Liver (tissue), 9 donors: Measurements from ENCODE around the gene IFT27. TPM values are rescaled to one million over a fixed set of nuclear protein-coding genes. Genes with fewer than 3 reads are reported as not detected.

Source experiments
- DNase-seq: peaks from one replicate; pipeline ENCODE4 v3.0.0-alpha.2; 2017; ENCODE audit warnings: low spot score
- H3K27ac ChIP-seq, 2 donors: one replicate each; pipeline ENCODE4 v1.7.0; 2013; ENCODE audit warnings: inconsistent platforms in 2 of 2, low read length in 2 of 2, control low read depth in 1 of 2, low read depth in 1 of 2, mild to moderate bottlenecking in 1 of 2
- H3K27me3 ChIP-seq, 4 donors: one replicate each; pipeline versions ENCODE4 v1.6.1 to v1.7.0; 2013; ENCODE audit warnings: low read length in 3 of 4, inconsistent platforms in 1 of 4, mild to moderate bottlenecking in 1 of 4, moderate library complexity in 1 of 4; ENCODE audit not compliant: control insufficient read depth in 4 of 4, insufficient read depth in 4 of 4
- H3K36me3 ChIP-seq, 4 donors: one replicate each; pipeline versions ENCODE4 v1.6.1 to v1.7.0; 2013; ENCODE audit warnings: low read length in 3 of 4, mild to moderate bottlenecking in 3 of 4, low read depth in 1 of 4, moderate library complexity in 1 of 4; ENCODE audit not compliant: control insufficient read depth in 4 of 4, insufficient read depth in 3 of 4
- H3K4me1 ChIP-seq, 4 donors: one replicate each; pipeline versions ENCODE4 v1.6.1 to v1.7.0; 2013; ENCODE audit warnings: low read length in 3 of 4, mild to moderate bottlenecking in 3 of 4, moderate library complexity in 1 of 4; ENCODE audit not compliant: control insufficient read depth in 4 of 4, insufficient read depth in 4 of 4
- H3K4me3 ChIP-seq, 3 donors: one replicate each; pipeline versions ENCODE4 v1.6.1 to v1.7.0; 2013; ENCODE audit warnings: low read length in 3 of 3, control low read depth in 1 of 3, low read depth in 1 of 3, mild to moderate bottlenecking in 1 of 3
- H3K9ac ChIP-seq, 2 donors: one replicate each; pipeline ENCODE4 v1.7.0; 2013; ENCODE audit warnings: low read length in 2 of 2, mild to moderate bottlenecking in 2 of 2, moderate library complexity in 2 of 2, control low read depth in 1 of 2, low read depth in 1 of 2
- H3K9me3 ChIP-seq, 4 donors: one replicate each; pipeline versions ENCODE4 v1.6.1 to v1.7.0; 2013; ENCODE audit warnings: low read length in 3 of 4; ENCODE audit not compliant: control insufficient read depth in 4 of 4
- CTCF ChIP-seq: fragments of 150-350 bp; IDR thresholded peaks from 2 replicates; pipeline ENCODE4 v1.5.1; 2017; ENCODE audit warnings: improper control_type of control experiment, low read depth, low read length; ENCODE audit not compliant: missing input control
- EGR1 ChIP-seq, 2 donors: IDR thresholded peaks; 2 replicates each; pipeline ENCODE4 v1.6.1; 2016 to 2018; ENCODE audit warnings: antibody characterized with exemption in 2 of 2, low read depth in 2 of 2
- FOXA1 ChIP-seq: IDR thresholded peaks from 2 replicates; pipeline ENCODE4 v1.6.1; 2016; ENCODE audit warnings: antibody characterized with exemption
- FOXA2 ChIP-seq: IDR thresholded peaks from 2 replicates; pipeline ENCODE4 v1.6.1; 2016; ENCODE audit warnings: antibody characterized with exemption
- GABPA ChIP-seq, 2 donors: IDR thresholded peaks in 1 of 2; conservative IDR thresholded peaks in 1 of 2; 2 replicates each; pipeline ENCODE4 v1.6.1; 2016; ENCODE audit warnings: antibody characterized with exemption in 2 of 2, mild to moderate bottlenecking in 1 of 2, moderate library complexity in 1 of 2
- HNF4A ChIP-seq, 2 donors: conservative IDR thresholded peaks; 2 replicates each; pipeline ENCODE4 v1.6.1; 2016; ENCODE audit warnings: antibody characterized with exemption in 2 of 2, mild to moderate bottlenecking in 2 of 2
- HNF4G ChIP-seq: IDR thresholded peaks from 2 replicates; pipeline ENCODE4 v1.6.1; 2016; ENCODE audit warnings: antibody characterized with exemption
- JUND ChIP-seq, 2 donors: IDR thresholded peaks; 2 replicates each; pipeline ENCODE4 v1.6.1; 2016; ENCODE audit warnings: antibody characterized with exemption in 2 of 2
- MAX ChIP-seq: IDR thresholded peaks from 2 replicates; pipeline ENCODE4 v1.6.1; 2016; ENCODE audit warnings: antibody characterized with exemption
- NR2F2 ChIP-seq: IDR thresholded peaks from 2 replicates; pipeline ENCODE4 v1.6.1; 2016; ENCODE audit warnings: antibody characterized with exemption
- RAD21 ChIP-seq, 2 donors: IDR thresholded peaks; 2 replicates each; pipeline ENCODE4 v1.6.1; 2016; ENCODE audit warnings: antibody characterized with exemption in 2 of 2, mild to moderate bottlenecking in 2 of 2
- REST ChIP-seq: IDR thresholded peaks from 2 replicates; pipeline ENCODE4 v1.6.1; 2016; ENCODE audit warnings: antibody characterized with exemption, mild to moderate bottlenecking
- RXRA ChIP-seq, 2 donors: IDR thresholded peaks; 2 replicates each; pipeline ENCODE4 v1.6.1; 2017 to 2018; ENCODE audit warnings: antibody characterized with exemption in 2 of 2, mild to moderate bottlenecking in 1 of 2
- SP1 ChIP-seq: IDR thresholded peaks from 2 replicates; pipeline ENCODE4 v1.6.1; 2018; ENCODE audit warnings: antibody characterized with exemption, mild to moderate bottlenecking
- TAF1 ChIP-seq: conservative IDR thresholded peaks from 2 replicates; pipeline ENCODE4 v1.6.1; 2016; ENCODE audit warnings: antibody characterized with exemption, mild to moderate bottlenecking
- YY1 ChIP-seq: IDR thresholded peaks from 2 replicates; pipeline ENCODE4 v1.6.1; 2016; ENCODE audit warnings: antibody characterized with exemption, mild to moderate bottlenecking
- WGBS: extraction: QIAGEN DNeasy Blood & Tissue Kit; methylation state at CpG from one replicate; pipeline ENCODE4 v1.1.7; 2013; 5-methylcytosine and 5-hydroxymethylcytosine counted together
- polyA plus RNA-seq, 2 donors: library from polyadenylated mRNA; stranded (reverse) in 1 of 2; unstranded in 1 of 2; fragments of 200-250 nt in 1 of 2; fragments of >200 nt in 1 of 2; fragmentation: Nextera tagmentation in 1 of 2; extraction: Ambion mirVana in 1 of 2; gene quantifications; one replicate each; pipeline versions ENCODE4 v1.2.1 to v1.2.3, GENCODE V29; 2013 to 2015
- total RNA-seq, 2 donors: library from RNA; depleted of rRNA; stranded (reverse); fragments of >200 nt; gene quantifications; one replicate each; pipeline ENCODE4 v1.2.3, GENCODE V29; 2014
- donor health status: healthy.
- donor health status: healthy.
- donor health status: healthy.
- donor health status: healthy.
- donor health status: healthy.

Gene IFT27
- total and polyA plus RNA-seq, 4 donors: 7.2 to 12.4 (median 9.6) TPM

- H3K27me3 ChIP-seq: peaks cover 0 to 4% (median 0%) of the 10 kb centered on the region in 4 donors
- H3K4me3 ChIP-seq: no peak overlapping the region
- 65% methylated on average over 19 of the region's 19 CpGs for WGBS
- no peaks in the 10 kb centered on the region for H3K4me1 ChIP-seq
- peak; percentile 81 for DNase-seq
- no peaks in the 10 kb centered on the region for H3K9me3 ChIP-seq
- no peak overlapping the region for H3K27ac ChIP-seq
- TF ChIP-seq CTCF (peak; percentile 74), NR2F2 (no peak), RXRA (IDR thresholded peaks at IDR 0.05) (no peak), RAD21 (IDR thresholded peaks at IDR 0.05) (peak; percentile 67 to 79)
- peaks cover 0 to 6% (median 0%) of the 10 kb centered on the region in 4 donors for H3K36me3 ChIP-seq
- H3K9ac ChIP-seq: no peak overlapping the region
These were observed 18.2 kb downstream of the IFT27 start for GRCh38 chr22:36757668-36758211.

GRCh38 chr22:36756746-36757655, 18.9 kb downstream of the IFT27 start:
- no peak for DNase-seq
- no peaks in the 10 kb centered on the region for H3K4me1 ChIP-seq
- H3K27ac ChIP-seq: no peak overlapping the region
- H3K9ac ChIP-seq: no peak overlapping the region
- peaks cover 0 to 5% (median 0%) of the 10 kb centered on the region in 4 donors for H3K36me3 ChIP-seq
- peaks cover 0 to 4% (median 0%) of the 10 kb centered on the region in 4 donors for H3K27me3 ChIP-seq
- TF ChIP-seq HNF4G (no peak), JUND (IDR thresholded peaks at IDR 0.05) (no peak), TAF1 (no peak), HNF4A (conservative IDR thresholded peaks at IDR 0.05) (no peak), NR2F2 (no peak), EGR1 (IDR thresholded peaks at IDR 0.05; ENCODE audit: low read depth in 2 of 2) (no peak)
- H3K4me3 ChIP-seq: no peak overlapping the region
- no peaks in the 10 kb centered on the region for H3K9me3 ChIP-seq
- WGBS: 52% methylated on average over 28 of the region's 28 CpGs

GRCh38 chr22:36756031-36756430, 19.9 kb downstream of the IFT27 start:
- DNase-seq: no peak
- Histone ChIP-seq H3K9ac (no peak overlapping the region), H3K4me1 (no peaks in the 10 kb centered on the region), H3K27me3 (peaks cover 0 to 4% (median 0%) of the 10 kb centered on the region in 4 donors), H3K4me3 (no peak overlapping the region), H3K27ac (no peak overlapping the region), H3K36me3 (peaks cover 0 to 5% (median 0%) of the 10 kb centered on the region in 4 donors), H3K9me3 (no peaks in the 10 kb centered on the region)
- WGBS: 62% methylated on average over 7 of the region's 7 CpGs
- TF ChIP-seq TAF1: no peak

- H3K4me1 ChIP-seq: no peaks in the 10 kb centered on the region
- no peaks in the 10 kb centered on the region for H3K9me3 ChIP-seq
- H3K27me3 ChIP-seq: peaks cover 0 to 4% (median 0%) of the 10 kb centered on the region in 4 donors
- no peak for DNase-seq
- H3K27ac ChIP-seq: no peak overlapping the region
- no peaks in the 10 kb centered on the region for H3K36me3 ChIP-seq
- no peak overlapping the region for H3K4me3 ChIP-seq
- no peak overlapping the region for H3K9ac ChIP-seq
- WGBS: 81% methylated on average over 6 of the region's 6 CpGs
- TF ChIP-seq REST: no peak
- no peak for TF ChIP-seq MAX
- TF ChIP-seq EGR1 (IDR thresholded peaks at IDR 0.05; ENCODE audit: low read depth in 2 of 2): no peak
- no peak for TF ChIP-seq JUND (IDR thresholded peaks at IDR 0.05)
- no peak for TF ChIP-seq TAF1
- no peak for TF ChIP-seq HNF4A (conservative IDR thresholded peaks at IDR 0.05)
- no peak for TF ChIP-seq GABPA (IDR thresholded peaks at IDR 0.05 in 1 of 2, conservative IDR thresholded peaks at IDR 0.05 in 1 of 2)
- no peak for TF ChIP-seq SP1
- TF ChIP-seq RXRA (IDR thresholded peaks at IDR 0.05): no peak
- TF ChIP-seq YY1: no peak
- TF ChIP-seq FOXA2: no peak
- no peak for TF ChIP-seq NR2F2
- TF ChIP-seq FOXA1: no peak
These were observed 20.6 kb downstream of the IFT27 start for GRCh38 chr22:36755316-36755715.
